HL-60 (cell line): ENCODE measurements around the gene NR5A1.

ENCODE experiments used
- POLR2AphosphoS5 ChIP-seq: IDR thresholded peaks from 2 replicates; pipeline ENCODE4 v1.6.1; 2012; ENCODE audit warnings: low read depth
- TF ChIP-seq, protein P1 (sequence below): IDR thresholded peaks from one replicate; pipeline ENCODE4 v1.5.1; 2011; ENCODE audit warnings: low read length, control low read depth, inconsistent platforms; ENCODE audit not compliant: insufficient read depth
- TF ChIP-seq, protein P2 (sequence below): IDR thresholded peaks from 2 replicates; pipeline ENCODE4 v1.6.1; 2012; ENCODE audit warnings: low read depth; ENCODE audit not compliant: insufficient replicate concordance

DNA sequence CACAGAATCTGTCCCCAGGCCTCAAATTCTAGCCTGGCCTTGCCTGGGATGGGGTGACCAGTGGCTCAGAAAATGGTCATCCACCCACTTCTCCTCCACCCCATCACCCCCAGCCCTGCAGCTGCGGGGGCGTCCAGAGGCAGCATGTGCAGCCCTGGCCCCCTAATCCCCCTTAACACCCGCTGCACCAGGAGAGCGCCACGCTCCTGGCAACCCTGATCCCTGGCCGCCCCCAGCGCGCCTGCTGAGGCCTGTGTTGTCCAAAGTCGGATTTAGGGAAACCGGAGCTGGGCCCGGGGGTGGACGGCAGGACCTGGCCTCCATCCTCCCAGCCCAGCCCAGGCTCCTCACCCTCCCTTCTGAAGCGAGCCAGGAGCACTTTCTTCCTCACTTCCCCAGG is 22.0 kb downstream of the NR5A1 start:
- TF ChIP-seq, protein P1, sequence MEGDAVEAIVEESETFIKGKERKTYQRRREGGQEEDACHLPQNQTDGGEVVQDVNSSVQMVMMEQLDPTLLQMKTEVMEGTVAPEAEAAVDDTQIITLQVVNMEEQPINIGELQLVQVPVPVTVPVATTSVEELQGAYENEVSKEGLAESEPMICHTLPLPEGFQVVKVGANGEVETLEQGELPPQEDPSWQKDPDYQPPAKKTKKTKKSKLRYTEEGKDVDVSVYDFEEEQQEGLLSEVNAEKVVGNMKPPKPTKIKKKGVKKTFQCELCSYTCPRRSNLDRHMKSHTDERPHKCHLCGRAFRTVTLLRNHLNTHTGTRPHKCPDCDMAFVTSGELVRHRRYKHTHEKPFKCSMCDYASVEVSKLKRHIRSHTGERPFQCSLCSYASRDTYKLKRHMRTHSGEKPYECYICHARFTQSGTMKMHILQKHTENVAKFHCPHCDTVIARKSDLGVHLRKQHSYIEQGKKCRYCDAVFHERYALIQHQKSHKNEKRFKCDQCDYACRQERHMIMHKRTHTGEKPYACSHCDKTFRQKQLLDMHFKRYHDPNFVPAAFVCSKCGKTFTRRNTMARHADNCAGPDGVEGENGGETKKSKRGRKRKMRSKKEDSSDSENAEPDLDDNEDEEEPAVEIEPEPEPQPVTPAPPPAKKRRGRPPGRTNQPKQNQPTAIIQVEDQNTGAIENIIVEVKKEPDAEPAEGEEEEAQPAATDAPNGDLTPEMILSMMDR, result no peak
- no peak for TF ChIP-seq POLR2AphosphoS5
- TF ChIP-seq, protein P2, sequence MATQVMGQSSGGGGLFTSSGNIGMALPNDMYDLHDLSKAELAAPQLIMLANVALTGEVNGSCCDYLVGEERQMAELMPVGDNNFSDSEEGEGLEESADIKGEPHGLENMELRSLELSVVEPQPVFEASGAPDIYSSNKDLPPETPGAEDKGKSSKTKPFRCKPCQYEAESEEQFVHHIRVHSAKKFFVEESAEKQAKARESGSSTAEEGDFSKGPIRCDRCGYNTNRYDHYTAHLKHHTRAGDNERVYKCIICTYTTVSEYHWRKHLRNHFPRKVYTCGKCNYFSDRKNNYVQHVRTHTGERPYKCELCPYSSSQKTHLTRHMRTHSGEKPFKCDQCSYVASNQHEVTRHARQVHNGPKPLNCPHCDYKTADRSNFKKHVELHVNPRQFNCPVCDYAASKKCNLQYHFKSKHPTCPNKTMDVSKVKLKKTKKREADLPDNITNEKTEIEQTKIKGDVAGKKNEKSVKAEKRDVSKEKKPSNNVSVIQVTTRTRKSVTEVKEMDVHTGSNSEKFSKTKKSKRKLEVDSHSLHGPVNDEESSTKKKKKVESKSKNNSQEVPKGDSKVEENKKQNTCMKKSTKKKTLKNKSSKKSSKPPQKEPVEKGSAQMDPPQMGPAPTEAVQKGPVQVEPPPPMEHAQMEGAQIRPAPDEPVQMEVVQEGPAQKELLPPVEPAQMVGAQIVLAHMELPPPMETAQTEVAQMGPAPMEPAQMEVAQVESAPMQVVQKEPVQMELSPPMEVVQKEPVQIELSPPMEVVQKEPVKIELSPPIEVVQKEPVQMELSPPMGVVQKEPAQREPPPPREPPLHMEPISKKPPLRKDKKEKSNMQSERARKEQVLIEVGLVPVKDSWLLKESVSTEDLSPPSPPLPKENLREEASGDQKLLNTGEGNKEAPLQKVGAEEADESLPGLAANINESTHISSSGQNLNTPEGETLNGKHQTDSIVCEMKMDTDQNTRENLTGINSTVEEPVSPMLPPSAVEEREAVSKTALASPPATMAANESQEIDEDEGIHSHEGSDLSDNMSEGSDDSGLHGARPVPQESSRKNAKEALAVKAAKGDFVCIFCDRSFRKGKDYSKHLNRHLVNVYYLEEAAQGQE, result no peak
